GM20431 (cell line): ENCODE results near the gene ARHGAP45.

ENCODE experiments used
- in situ Hi-C: fragments of 300-500 bp; cut with MseI, MboI; formaldehyde crosslinking; loops from one replicate; pipeline ENCODE4 v1.15.0; 2020; ENCODE audit warnings: low sequenced_read_pairs; ENCODE audit not compliant: unreplicated experiment

The ARHGAP45 gene

DNA sequence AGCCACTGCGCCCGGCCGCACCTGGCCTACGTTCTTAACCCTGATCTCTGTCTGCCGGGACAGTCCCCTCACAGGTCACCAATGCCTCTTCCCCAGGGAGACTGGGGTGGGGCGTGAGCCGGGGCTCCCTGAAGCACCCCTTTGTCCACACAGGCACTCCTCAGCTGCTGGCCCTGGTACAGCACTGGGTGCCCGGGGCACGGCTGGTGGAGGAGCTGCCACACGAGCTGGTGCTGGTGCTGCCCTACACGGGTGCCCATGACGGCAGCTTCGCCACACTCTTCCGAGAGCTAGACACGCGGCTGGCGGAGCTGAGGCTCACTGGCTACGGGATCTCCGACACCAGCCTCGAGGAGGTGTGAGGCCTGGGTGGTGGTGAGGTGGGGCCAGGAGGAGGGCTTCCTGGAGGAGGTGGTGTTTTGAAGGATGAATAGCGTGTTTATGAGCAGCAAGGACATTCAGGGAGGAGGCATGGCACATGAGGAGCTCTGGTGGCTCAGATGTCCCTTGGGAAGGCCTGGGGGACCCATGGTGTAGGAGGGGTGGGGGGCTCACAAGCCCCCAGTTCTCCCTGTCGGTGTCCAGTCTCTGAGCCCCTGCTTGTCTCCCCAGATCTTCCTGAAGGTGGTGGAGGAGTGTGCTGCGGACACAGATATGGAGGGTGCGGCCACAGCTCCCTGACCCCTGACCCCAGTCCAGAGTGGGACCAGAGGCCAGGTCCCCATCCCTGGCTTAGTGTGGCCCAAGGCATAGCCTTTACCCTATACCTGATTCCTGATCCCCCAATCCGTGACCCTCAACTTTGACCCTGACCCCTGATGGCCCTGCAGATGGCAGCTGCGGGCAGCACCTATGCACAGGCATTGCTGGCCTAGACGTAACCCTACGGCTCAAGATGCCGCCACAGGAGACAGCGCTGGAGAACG is 13.5 kb upstream of the ARHGAP45 start:
- in situ Hi-C loops = no loop called here

DNA sequence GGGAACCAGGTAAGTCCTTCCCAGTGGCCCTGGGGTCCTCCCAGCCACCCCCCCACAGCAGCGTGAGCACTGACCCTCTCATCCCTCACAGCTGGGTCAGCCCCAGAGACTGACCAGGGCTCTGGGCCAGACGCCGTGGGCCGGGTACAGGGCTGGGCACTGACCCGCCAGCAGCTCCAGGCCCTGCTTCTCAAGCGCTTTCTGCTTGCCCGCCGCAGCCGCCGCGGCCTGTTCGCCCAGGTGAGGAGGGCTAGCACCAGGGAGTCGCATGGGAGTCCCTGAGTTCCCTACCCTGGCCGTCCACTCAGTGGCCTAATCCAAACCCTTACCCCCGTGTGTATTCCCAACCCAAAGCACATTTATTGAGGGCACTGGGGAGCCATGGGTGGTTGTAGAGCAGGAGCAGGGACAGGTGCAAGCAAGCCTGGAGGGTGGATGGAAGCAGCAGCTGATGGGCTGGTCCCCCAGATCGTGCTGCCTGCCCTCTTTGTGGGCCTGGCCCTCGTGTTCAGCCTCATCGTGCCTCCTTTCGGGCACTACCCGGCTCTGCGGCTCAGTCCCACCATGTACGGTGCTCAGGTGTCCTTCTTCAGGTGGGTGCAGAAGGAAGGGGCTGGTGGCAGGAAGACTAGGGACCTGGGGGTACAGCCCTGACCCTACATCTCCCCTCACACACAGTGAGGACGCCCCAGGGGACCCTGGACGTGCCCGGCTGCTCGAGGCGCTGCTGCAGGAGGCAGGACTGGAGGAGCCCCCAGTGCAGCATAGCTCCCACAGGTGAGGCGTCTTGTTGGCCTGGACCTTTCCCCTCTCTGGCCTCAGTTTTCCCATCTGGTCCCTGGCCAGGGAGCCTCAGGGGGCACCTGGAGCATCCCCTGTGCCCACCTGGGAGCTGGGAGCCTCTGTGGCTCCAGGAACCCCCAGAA is 12.6 kb upstream of the ARHGAP45 start:
- in situ Hi-C loops = no loop called here

DNA sequence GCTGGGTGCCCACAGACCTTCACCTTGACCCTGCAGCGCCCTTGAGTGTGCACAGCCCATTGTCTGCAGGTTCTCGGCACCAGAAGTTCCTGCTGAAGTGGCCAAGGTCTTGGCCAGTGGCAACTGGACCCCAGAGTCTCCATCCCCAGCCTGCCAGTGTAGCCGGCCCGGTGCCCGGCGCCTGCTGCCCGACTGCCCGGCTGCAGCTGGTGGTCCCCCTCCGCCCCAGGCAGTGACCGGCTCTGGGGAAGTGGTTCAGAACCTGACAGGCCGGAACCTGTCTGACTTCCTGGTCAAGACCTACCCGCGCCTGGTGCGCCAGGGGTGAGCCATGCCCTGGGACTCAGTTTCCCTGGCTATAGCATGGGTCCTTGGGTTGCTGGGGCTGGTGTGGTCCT is 11.9 kb upstream of the ARHGAP45 start:
- in situ Hi-C loops = no loop called here

DNA sequence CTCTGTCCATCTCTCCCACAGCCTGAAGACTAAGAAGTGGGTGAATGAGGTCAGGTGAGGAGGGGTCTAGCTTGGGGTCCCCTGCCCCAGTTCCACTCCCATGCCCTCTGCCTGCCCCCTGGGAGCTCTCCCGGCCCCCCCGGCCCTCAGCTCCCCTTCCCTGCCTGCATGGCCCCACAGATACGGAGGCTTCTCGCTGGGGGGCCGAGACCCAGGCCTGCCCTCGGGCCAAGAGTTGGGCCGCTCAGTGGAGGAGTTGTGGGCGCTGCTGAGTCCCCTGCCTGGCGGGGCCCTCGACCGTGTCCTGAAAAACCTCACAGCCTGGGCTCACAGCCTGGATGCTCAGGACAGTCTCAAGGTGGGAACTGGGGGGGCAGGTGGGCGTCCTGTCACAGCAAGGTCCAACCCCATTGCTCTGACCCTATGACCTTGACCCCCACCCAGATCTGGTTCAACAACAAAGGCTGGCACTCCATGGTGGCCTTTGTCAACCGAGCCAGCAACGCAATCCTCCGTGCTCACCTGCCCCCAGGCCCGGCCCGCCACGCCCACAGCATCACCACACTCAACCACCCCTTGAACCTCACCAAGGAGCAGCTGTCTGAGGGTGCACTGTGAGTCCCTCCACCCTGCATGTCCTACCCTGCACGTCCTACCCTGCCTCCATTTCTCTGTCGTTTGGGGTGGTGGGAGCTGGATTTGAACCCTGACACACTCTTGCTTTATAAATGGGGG is 10.9 kb upstream of the ARHGAP45 start:
- in situ Hi-C loops = no loop called here

DNA sequence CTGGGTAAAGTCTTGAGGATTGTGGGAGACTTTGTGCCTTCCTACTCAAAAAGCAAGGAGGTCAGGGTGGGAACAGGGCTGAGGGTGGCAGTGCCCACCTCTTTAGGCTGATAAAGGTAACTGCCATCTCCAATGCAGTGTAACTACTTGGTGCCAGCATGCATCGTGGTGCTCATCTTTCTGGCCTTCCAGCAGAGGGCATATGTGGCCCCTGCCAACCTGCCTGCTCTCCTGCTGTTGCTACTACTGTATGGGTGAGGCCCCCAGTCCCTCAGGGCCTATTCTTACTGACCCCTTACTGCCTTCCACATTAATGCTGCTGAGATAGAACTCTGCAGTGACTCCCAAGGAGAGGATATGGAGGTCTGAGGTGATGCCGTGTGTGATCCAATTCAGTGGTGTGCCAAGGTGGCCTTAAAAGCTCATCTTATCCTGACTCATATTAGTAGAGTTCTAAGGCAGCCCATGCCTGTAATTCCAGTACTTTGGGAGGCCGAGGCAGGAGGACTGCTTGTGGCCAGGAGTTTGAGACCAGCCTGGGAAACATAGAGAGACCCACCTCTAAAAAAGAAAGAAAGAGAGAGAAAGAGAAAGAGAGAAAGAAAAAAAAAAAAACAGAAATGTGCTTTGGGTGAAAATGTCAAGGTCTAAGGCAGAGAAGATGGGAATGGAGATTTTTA is 9.7 kb upstream of the ARHGAP45 start:
- in situ Hi-C loops = no loop called here

DNA sequence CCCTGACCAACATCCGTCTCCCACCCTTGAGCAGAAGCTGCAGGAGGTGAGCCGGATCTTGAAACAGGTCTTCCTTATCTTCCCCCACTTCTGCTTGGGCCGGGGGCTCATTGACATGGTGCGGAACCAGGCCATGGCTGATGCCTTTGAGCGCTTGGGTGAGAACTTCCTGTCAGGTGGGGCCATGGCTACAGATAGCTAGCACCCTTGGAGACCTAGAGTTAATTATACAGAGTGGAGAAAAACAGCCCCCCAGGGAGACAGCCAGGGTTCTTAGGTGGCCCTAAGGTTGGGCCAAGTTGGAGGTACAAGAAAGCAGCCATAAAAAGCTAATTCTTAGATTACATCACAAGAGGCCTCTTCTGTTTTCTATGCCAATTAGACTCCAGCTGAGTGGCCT is 8.9 kb upstream of the ARHGAP45 start:
- in situ Hi-C loops = no loop called here

DNA sequence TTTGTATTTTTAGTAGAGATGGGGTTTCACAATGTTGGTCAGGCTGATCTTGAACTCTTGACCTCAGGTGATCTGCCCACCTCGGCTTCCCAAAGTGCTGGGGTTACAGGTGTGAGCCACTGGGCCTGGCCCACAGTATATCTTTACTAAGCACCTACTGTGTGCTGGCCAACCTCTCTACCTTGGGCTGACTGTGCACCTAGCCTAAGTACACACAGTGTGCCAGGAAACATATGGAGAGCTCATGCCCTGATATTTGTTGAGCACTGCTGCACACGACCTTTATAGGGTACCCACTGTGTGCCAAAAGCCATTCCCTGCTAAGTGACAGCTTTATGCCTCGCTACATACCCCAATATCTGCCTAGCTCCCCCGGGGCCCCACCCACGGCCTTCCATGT is 6.3 kb upstream of the ARHGAP45 start:
- in situ Hi-C loops = no loop called here

DNA sequence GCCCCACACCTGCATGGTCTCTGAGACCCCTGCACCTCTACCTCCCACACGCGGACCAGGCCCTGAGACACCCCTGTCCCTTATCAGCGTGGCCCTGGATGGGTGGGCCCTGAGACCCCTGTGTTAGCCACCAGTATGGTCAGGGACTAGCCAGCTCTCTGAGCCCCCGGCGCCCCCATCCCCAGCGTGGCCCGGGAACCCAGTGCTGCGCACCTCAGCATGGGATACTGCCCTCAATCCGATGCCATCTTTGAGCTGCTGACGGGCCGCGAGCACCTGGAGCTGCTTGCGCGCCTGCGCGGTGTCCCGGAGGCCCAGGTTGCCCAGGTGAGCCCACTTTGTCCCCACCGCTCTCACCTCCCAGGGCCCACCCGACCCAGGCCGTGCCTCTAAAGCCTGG is 5.0 kb upstream of the ARHGAP45 start:
- in situ Hi-C loops = no loop called here

DNA sequence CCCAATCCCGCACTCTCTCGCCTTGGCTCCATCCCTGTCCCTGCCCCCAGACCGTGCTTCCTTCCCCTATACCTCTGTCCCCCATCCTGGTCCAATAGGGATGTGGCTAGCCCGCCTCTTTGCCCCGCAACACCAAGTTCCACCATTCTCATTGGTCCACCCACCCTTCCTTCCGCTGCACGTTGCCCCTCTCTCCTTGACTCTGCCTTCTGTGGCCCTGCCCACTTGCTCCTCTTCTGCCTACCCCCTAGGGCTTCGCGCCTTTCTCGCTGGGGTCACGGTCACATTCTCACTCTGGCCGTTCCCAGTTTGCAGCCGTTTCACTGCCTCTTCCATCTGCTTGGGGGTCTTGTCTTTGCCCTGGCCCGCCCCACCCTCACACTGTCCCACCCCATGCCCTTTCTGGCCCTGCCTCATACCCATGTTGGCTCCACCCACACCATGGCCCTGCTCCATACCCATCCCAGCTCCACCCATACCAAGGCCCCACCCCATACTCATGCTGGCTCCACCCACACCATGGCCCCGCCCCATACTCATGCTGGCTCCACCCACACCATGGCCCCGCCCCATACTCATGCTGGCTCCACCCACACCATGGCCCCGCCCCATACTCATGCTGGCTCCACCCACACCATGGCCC is 4.5 kb upstream of the ARHGAP45 start:
- in situ Hi-C loops = no loop called here

DNA sequence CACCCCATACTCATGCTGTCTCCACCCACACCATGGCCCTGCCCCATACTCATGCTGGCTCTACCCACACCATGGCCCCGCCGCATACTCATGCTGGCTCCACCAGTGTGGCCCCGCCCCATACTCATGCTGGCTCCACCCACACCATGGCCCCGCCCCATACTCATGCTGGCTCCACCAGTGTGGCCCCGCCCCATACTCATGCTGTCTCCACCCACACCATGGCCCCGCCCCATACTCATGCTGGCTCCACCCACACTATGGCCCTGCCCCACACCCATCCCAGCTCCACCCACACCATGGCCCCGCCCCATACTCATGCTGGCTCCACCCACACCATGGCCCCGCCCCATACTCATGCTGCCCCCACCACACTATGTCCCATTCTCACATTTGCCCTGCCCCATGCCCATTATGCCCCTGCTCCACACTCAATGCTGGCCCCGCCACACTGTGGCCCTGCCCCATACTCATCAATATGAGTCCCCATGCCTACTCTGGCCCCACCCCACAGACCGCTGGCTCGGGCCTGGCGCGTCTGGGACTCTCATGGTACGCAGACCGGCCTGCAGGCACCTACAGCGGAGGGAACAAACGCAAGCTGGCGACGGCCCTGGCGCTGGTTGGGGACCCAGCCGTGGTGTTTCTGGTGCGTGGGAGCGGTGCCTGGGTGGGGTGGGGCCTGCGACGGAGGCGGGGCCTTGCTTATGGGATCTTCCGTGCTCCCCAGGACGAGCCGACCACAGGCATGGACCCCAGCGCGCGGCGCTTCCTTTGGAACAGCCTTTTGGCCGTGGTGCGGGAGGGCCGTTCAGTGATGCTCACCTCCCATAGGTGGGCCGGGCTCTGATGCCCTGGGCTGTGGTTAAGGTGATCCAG is 3.7 kb upstream of the ARHGAP45 start:
- in situ Hi-C loops = no loop called here

DNA sequence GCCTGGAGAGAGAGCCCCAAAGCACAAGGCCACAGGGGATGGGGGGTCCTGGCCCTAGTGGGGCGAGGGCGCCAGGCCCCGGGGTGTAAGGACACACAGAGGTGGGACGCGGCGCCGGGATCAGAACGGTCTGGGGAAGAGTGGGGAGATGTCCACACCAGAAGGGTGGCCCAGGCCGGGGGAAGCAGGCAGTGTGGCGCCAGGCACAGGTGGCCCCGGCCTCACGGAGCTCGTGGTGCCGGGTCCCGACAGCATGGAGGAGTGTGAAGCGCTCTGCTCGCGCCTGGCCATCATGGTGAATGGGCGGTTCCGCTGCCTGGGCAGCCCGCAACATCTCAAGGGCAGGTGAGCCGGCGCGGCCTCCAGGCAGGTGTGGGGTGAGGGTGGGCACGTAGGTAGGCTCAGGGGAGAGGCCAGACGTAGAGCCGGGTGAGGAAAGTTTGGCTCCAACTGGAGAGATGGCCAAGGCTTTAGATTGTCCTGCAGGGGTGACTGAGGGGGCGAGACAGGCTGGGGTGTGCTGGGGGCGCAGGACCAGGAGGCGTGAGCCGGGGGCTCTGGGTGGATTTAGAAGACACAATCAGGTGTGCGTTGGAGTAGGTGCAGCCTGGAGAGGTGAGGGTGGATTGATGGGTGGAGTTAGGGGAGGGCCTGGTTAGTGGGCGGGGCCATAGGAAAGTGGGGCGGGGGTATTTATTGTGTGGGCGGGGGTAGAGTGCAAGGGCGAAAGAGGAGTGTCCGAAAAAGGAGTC is 2.9 kb upstream of the ARHGAP45 start:
- in situ Hi-C loops = no loop called here

DNA sequence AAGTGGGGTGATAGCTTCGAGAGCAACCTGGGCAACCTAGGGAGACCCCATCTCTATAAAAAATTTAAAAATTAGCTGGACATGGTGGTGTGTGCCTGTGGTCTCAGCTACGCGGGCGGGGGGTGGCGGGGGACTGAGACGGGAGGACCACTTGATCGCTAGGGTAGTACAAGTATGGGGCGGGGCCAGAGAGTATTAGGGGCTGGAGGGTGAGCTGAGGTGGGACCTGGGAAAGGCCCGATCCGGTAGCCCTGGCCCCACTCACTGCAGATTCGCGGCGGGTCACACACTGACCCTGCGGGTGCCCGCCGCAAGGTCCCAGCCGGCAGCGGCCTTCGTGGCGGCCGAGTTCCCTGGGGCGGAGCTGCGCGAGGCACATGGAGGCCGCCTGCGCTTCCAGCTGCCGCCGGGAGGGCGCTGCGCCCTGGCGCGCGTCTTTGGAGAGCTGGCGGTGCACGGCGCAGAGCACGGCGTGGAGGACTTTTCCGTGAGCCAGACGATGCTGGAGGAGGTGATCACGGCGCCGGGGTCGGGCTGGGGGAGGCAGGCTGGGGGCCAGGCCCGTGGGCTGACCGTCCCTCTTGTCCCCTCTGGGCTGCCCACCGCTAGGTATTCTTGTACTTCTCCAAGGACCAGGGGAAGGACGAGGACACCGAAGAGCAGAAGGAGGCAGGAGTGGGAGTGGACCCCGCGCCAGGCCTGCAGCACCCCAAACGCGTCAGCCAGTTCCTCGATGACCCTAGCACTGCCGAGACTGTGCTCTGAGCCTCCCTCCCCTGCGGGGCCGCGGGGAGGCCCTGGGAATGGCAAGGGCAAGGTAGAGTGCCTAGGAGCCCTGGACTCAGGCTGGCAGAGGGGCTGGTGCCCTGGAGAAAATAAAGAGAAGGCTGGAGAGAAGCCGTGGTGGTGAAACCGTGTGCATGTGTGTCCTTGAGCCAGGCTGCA is 2.0 kb upstream of the ARHGAP45 start:
- in situ Hi-C loops = no loop called here

DNA sequence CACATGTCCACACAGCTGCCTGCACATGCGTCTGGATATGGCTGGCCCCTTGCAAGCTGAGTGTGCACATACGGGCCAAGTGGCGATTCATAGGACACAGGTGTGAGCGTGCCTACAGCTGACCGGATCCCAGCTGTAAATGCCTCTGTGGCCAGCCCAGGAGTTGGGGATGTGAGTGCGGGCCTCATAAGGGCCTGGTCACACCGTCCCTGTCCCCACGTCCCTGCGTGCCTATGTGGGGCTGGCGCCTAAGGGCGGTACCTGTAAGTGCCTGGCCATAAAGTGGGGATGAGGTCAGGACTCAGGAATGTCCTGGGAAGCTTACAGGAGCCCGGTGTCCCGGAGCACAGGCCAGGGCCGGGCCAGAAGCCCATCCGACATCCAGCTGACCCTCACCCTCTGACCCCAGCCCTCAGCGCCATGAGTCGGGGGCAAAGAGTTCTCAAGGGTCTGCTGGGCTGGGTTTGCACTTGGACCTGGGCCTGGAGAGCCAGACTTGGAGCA is 1.3 kb upstream of the ARHGAP45 start:
- in situ Hi-C loops = no loop called here

DNA sequence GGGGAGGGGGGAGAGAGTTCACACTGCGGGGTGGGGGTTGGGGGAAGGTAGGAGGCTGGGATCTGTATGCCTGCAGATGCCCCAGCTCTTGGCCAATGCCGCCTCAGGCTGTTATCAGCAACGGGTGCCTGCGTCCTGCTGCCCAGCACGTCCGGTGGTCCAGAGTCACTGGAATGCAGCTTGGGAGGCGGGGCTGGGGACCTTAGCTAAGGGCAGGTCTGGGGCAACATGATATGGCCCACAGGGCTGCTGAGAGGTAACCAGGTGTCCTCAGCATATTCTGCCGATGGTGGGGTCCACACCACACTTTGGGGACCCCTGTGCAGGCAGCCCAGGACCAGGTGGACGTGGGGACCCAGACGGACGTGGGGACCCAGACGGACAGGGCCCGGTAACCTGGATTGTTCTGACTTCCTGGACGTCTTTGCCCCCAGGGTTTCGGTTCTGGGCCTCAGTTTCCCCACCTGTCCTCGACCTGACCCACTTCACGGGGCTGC is 668 bp upstream of the ARHGAP45 start:
- in situ Hi-C loops = no loop called here

DNA sequence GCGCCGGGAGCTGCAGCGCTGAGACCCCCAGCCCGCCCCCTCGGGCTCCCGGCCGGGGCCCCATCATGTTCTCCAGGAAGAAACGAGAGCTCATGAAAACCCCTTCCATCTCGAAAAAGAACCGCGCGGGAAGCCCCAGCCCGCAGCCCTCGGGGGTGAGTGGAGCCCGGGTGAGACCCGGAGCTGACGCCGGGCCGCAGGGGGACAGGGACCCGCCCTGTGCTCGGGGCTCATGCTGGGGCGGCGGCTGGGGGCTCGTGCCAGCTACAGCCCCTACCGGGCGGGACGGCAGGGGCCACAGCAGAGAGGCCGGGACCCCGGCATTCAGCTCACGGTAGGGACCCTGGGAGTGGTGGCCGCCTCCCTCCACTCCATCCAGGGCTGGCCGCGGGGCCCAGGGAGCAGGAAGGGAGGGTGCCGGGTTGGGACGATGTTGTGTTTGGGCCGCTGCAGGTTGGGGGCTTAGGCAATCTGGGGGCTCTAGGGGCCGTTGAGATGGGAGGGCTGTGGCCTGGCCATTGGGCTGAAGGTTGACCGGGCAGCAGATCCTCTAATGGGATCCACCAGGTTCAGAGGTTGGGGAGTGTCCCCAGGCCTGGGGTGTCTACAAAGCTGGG is 482 bp downstream of the ARHGAP45 start:
- in situ Hi-C loops = no loop called here
